OCI-LY7 (cell line): ENCODE data around the gene CD8A. TPM values are rescaled to one million over a fixed set of nuclear protein-coding genes. Genes with fewer than 3 reads are reported as not detected.

ENCODE experiments used
- BruUV-seq: library from RNA; stranded (reverse); fragments of 400-500 nt; replicated peaks from 2 replicates; lab custom pipeline; 2021; lab: Mats Ljungman, UMichigan
- CTCF ChIA-PET: fragments of 300-600 bp; sonication (Branson Sonifier 250); formaldehyde crosslinking; loops from one replicate; lab custom pipeline; 2022; ENCODE audit warnings: antibody characterized with exemption; ENCODE audit not compliant: unreplicated experiment; lab: Charles Lee
- POLR2A ChIA-PET: fragments of 300-600 bp; sonication (Branson Sonifier 250); formaldehyde crosslinking; loops from one replicate; lab custom pipeline; 2022; ENCODE audit warnings: antibody characterized with exemption; lab: Charles Lee
- DNase-seq: peaks from one replicate; pipeline ENCODE4 v3.0.0-alpha.2; 2015; ENCODE audit warnings: low spot score
- H2AFZ ChIP-seq: fragments of 200-600 bp; sonication (generic), shearing (Covaris generic); 2 replicates; pipeline ENCODE4 v1.6.1; 2014; ENCODE audit warnings: mild to moderate bottlenecking, antibody characterized with exemption, low read length, moderate library complexity
- H3K27ac ChIP-seq: fragments of 200-600 bp; sonication (generic); 2 replicates; pipeline ENCODE4 v1.5.1; 2014; ENCODE audit warnings: mixed run types, low read depth, mild to moderate bottlenecking, moderate library complexity, low read length, inconsistent platforms; ENCODE audit not compliant: poor library complexity, severe bottlenecking
- H3K36me3 ChIP-seq: fragments of 200-600 bp; sonication (generic); 2 replicates; pipeline ENCODE4 v1.6.1; 2014; ENCODE audit warnings: mild to moderate bottlenecking, antibody characterized with exemption, low read length, moderate library complexity, mixed read lengths; ENCODE audit not compliant: insufficient read depth
- H3K4me1 ChIP-seq: fragments of 200-600 bp; sonication (generic); 2 replicates; pipeline ENCODE4 v1.5.1; 2014; ENCODE audit warnings: mild to moderate bottlenecking, low read length; ENCODE audit not compliant: insufficient read depth, poor library complexity, severe bottlenecking
- H3K4me2 ChIP-seq: fragments of 200-600 bp; sonication (generic); 2 replicates; pipeline ENCODE4 v1.6.1; 2014; ENCODE audit warnings: mild to moderate bottlenecking, low read length
- H3K4me3 ChIP-seq: fragments of 200-600 bp; sonication (generic); 2 replicates; pipeline ENCODE4 v1.5.1; 2014; ENCODE audit warnings: mild to moderate bottlenecking, low read depth, low read length; ENCODE audit not compliant: poor library complexity, severe bottlenecking
- H3K79me2 ChIP-seq: fragments of 200-600 bp; sonication (generic); 2 replicates; pipeline ENCODE4 v1.6.1; 2016; ENCODE audit warnings: low read depth, mild to moderate bottlenecking, low read length, moderate library complexity, mixed read lengths; ENCODE audit not compliant: insufficient read depth
- H3K9me2 ChIP-seq: fragments of 200-600 bp; sonication (generic); 2 replicates; pipeline ENCODE4 v1.6.1; 2016; ENCODE audit warnings: mild to moderate bottlenecking, low read length, mixed read lengths; ENCODE audit not compliant: insufficient read depth
- H3K9me3 ChIP-seq: fragments of 200-600 bp; sonication (generic); 2 replicates; pipeline ENCODE4 v1.6.1; 2014; ENCODE audit warnings: mild to moderate bottlenecking, mixed run types, low read length, mixed read lengths
- H4K20me1 ChIP-seq: fragments of 200-600 bp; sonication (generic); 2 replicates; pipeline ENCODE4 v1.6.1; 2014; ENCODE audit warnings: mild to moderate bottlenecking, antibody characterized with exemption, low read length, moderate library complexity, mixed read lengths; ENCODE audit not compliant: insufficient read depth
- EZH2phosphoT487 ChIP-seq: fragments of 200-600 bp; sonication (generic); IDR thresholded peaks from 2 replicates; pipeline ENCODE4 v1.6.1; 2018; ENCODE audit warnings: low read depth, borderline replicate concordance, mild to moderate bottlenecking, mixed run types, antibody characterized with exemption, low read length, moderate library complexity, mixed read lengths
- intact Hi-C: fragments of 100-400 bp; cut with micrococcal nuclease; formaldehyde crosslinking; loops from one replicate; pipeline ENCODE4 v1.10.0; 2022; ENCODE audit not compliant: unreplicated experiment
- total RNA-seq, 2 experiments: library from RNA; depleted of rRNA in 1 of 2; stranded (reverse); fragments of >200 nt in 1 of 2; shearing (Covaris generic) in 1 of 2; gene quantifications; 2 replicates each; pipeline ENCODE4 v1.2.3, GENCODE V29; 2014 to 2022
- TF ChIP-seq, protein P1 (sequence below): fragments of 200-600 bp; sonication (generic); conservative IDR thresholded peaks from 2 replicates; pipeline ENCODE4 v1.5.1; 2014; ENCODE audit warnings: mild to moderate bottlenecking, antibody characterized with exemption, low read length, moderate library complexity, mixed read lengths

The CD8A gene
- total RNA-seq, 2 experiments from 2014 or later: not detected

GRCh38 chr2:86779971-86780370 lies 10.7 kb downstream of the CD8A start:
- H3K9me3 ChIP-seq: no peaks in the 10 kb centered on the region
- BruUV-seq: no TSS peak
- POLR2A ChIA-PET: interaction anchor here (1.5 kb wide), 1 partner anchor 9 kb away, joined by 4 read pairs; no protein-coding TSS in a partner anchor
- intact Hi-C loops: no loop called here
- no peaks in the 10 kb centered on the region for H4K20me1 ChIP-seq
- H3K79me2 ChIP-seq: no peaks in the 10 kb centered on the region
- no peak overlapping the region for H3K4me3 ChIP-seq
- CTCF ChIA-PET: no interaction called here
- DNase-seq: no peak
- no peaks in the 10 kb centered on the region for H3K9me2 ChIP-seq
- no peak overlapping the region for H3K27ac ChIP-seq
- H3K4me2 ChIP-seq: no peak overlapping the region
- peaks cover 8% of the 10 kb centered on the region; the same call in 1 of the 2 replicates for H3K36me3 ChIP-seq
- TF ChIP-seq, protein P1, sequence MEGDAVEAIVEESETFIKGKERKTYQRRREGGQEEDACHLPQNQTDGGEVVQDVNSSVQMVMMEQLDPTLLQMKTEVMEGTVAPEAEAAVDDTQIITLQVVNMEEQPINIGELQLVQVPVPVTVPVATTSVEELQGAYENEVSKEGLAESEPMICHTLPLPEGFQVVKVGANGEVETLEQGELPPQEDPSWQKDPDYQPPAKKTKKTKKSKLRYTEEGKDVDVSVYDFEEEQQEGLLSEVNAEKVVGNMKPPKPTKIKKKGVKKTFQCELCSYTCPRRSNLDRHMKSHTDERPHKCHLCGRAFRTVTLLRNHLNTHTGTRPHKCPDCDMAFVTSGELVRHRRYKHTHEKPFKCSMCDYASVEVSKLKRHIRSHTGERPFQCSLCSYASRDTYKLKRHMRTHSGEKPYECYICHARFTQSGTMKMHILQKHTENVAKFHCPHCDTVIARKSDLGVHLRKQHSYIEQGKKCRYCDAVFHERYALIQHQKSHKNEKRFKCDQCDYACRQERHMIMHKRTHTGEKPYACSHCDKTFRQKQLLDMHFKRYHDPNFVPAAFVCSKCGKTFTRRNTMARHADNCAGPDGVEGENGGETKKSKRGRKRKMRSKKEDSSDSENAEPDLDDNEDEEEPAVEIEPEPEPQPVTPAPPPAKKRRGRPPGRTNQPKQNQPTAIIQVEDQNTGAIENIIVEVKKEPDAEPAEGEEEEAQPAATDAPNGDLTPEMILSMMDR: no peak
- no peak for TF ChIP-seq EZH2phosphoT487
- no peak overlapping the region for H2AFZ ChIP-seq
- H3K4me1 ChIP-seq: no peaks in the 10 kb centered on the region

DNA sequence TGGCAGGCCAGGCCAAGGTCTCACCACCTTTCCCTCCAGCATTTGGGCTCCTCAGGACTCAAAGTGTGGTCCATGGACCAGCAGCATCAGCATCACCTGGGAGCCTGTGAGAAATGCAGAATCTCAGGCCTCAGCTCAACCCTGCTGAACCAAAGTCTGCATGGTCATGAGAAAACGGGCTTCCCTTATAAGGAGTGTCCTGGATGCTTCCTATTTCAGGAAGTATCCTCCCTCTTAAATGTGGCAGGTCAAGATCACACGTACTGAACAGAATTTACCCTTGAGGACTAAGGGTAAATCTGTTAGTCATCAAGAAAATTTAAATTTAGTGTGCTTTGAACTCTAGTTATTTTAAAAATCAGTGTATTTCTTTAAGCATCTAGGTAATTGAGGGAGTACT lies 11.8 kb downstream of the CD8A start:
- CTCF ChIA-PET: no interaction called here

GRCh38 chr2:86776532-86776931 lies 14.2 kb downstream of the CD8A start:
- Histone ChIP-seq H3K27ac (no peak overlapping the region), H4K20me1 (no peaks in the 10 kb centered on the region), H2AFZ (no peak overlapping the region), H3K9me2 (no peaks in the 10 kb centered on the region), H3K4me2 (no peak overlapping the region), H3K4me1 (peaks cover 6% of the 10 kb centered on the region), H3K4me3 (no peak overlapping the region), H3K36me3 (peaks cover 41% of the 10 kb centered on the region), H3K79me2 (no peaks in the 10 kb centered on the region), H3K9me3 (no peaks in the 10 kb centered on the region)
- no peak for DNase-seq
- ChIA-PET CTCF (no interaction called here), POLR2A (interaction anchor here (0.7 kb wide), 1 partner anchor 8 kb away, joined by 3 read pairs; no protein-coding TSS in a partner anchor)
- no peak for TF ChIP-seq EZH2phosphoT487
- TF ChIP-seq, protein P1: no peak
- intact Hi-C loops: no loop called here
- no TSS peak for BruUV-seq

More for the DNA sequence above, 11.8 kb downstream of the CD8A start:
- no peak overlapping the region for H2AFZ ChIP-seq
- H3K9me3 ChIP-seq: no peaks in the 10 kb centered on the region
- no peak overlapping the region for H3K27ac ChIP-seq
- no peak overlapping the region for H3K4me2 ChIP-seq
- no peaks in the 10 kb centered on the region for H3K9me2 ChIP-seq
- POLR2A ChIA-PET: no interaction called here
- intact Hi-C loops: no loop called here
- no peak for TF ChIP-seq EZH2phosphoT487
- TF ChIP-seq, protein P1: no peak
- H4K20me1 ChIP-seq: no peaks in the 10 kb centered on the region
- DNase-seq: no peak
- BruUV-seq: no TSS peak
- no peak overlapping the region for H3K4me3 ChIP-seq
- H3K36me3 ChIP-seq: peaks cover 18% of the 10 kb centered on the region
- no peaks in the 10 kb centered on the region for H3K79me2 ChIP-seq
- H3K4me1 ChIP-seq: no peaks in the 10 kb centered on the region
